NT2/D1 (cell line): ENCODE measurements around the gene AOPEP.

Source experiments
- YY1 ChIP-seq: IDR thresholded peaks from 2 replicates; pipeline ENCODE4 v1.6.1; 2011; ENCODE audit not compliant: insufficient read length, insufficient read depth
- ZNF274 ChIP-seq: IDR thresholded peaks from 2 replicates; pipeline ENCODE4 v1.6.1; 2011; ENCODE audit warnings: mild to moderate bottlenecking, low read depth, low read length

- TF ChIP-seq YY1 (no peak), ZNF274 (no peak)
Observed at GRCh38 chr9:95074632-95075031, 348.1 kb downstream of the AOPEP start.
